Mesothelial cell of epicardium (in vitro differentiated cells): ENCODE results near the gene SLC45A1. TPM values are rescaled to one million over a fixed set of nuclear protein-coding genes. Genes with fewer than 3 reads are reported as not detected.
"Not testable (repeated sequence)": the region's sequence is repeated elsewhere in the genome, so short reads cannot be mapped to it uniquely, and the experiment has no call there.

Experiments used
- DNase-seq, 2 experiments: peaks; one replicate each; pipeline ENCODE4 v3.0.0; 2021; ENCODE audit warnings: low spot score in 2 of 2; ENCODE audit not compliant: unreplicated experiment in 2 of 2
- H3K27ac Mint-ChIP-seq: 2 replicates; pipeline ENCODE4 v1.8.0; 2021; ENCODE audit warnings: mixed read lengths
- H3K27me3 Mint-ChIP-seq: 2 replicates; pipeline ENCODE4 v1.8.0; 2021; ENCODE audit warnings: low read depth, mixed read lengths
- H3K36me3 Mint-ChIP-seq: 2 replicates; pipeline ENCODE4 v1.8.0; 2021; ENCODE audit warnings: mixed read lengths
- H3K4me1 Mint-ChIP-seq: 2 replicates; pipeline ENCODE4 v1.8.0; 2021; ENCODE audit warnings: mixed read lengths
- H3K4me3 Mint-ChIP-seq: 2 replicates; pipeline ENCODE4 v1.8.0; 2021; ENCODE audit warnings: mild to moderate bottlenecking, moderate library complexity, mixed read lengths
- H3K9me3 Mint-ChIP-seq: 2 replicates; pipeline ENCODE4 v1.8.0; 2021; ENCODE audit warnings: mixed read lengths
- total RNA-seq: library from RNA; stranded (reverse); gene quantifications from 3 replicates; pipeline ENCODE4 v1.2.1, GENCODE V29; 2021
- TF ChIP-seq, protein P1 (sequence below): fragments of 200-600 bp; sonication (generic); IDR thresholded peaks from one replicate; pipeline ENCODE4 v1.5.0; 2021; ENCODE audit warnings: antibody characterized with exemption; ENCODE audit not compliant: unreplicated experiment

The SLC45A1 gene
- total RNA-seq, 1 donor from 2014 or later = 4.9 TPM

DNA sequence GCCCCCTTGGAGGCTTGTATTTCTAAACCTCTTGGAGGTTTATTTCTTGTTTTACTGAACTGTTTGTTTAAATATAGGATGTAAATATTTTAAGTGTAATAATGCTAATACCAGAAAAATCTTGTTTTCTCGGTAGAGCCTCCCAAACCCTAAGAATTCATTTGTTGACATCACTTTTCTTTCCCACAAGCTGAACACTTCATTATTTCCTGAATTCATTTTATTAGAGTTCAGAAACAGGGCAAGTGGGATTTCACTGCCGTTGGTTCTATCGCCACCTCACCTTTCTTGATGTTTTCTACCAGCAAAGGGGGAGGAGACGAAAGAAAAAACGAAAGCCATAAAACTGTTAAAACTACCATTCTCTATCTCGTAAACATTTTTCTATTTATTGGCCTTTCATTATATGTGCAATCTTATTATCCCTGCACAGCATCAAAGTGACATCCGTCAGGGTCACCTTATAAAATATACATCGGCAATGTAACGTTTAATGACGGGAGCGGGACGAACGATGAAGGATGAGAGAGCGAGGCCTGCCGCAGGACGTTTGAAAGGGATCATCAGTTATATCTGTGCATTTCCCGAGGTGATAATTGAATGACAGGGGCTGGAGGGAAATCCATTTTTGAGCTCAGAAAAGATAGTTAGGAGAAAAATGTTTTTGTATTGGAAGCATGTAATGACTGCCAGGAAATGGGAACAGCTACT is 59.5 kb downstream of the SLC45A1 start:
- peaks cover 3% of the 10 kb centered on the region for H3K36me3 Mint-ChIP-seq
- H3K4me3 Mint-ChIP-seq = peak overlapping the region; percentile 6
- TF ChIP-seq, protein P1, sequence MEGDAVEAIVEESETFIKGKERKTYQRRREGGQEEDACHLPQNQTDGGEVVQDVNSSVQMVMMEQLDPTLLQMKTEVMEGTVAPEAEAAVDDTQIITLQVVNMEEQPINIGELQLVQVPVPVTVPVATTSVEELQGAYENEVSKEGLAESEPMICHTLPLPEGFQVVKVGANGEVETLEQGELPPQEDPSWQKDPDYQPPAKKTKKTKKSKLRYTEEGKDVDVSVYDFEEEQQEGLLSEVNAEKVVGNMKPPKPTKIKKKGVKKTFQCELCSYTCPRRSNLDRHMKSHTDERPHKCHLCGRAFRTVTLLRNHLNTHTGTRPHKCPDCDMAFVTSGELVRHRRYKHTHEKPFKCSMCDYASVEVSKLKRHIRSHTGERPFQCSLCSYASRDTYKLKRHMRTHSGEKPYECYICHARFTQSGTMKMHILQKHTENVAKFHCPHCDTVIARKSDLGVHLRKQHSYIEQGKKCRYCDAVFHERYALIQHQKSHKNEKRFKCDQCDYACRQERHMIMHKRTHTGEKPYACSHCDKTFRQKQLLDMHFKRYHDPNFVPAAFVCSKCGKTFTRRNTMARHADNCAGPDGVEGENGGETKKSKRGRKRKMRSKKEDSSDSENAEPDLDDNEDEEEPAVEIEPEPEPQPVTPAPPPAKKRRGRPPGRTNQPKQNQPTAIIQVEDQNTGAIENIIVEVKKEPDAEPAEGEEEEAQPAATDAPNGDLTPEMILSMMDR = no peak
- no peaks in the 10 kb centered on the region for H3K9me3 Mint-ChIP-seq
- peak overlapping the region; percentile 94 for H3K27ac Mint-ChIP-seq
- H3K4me1 Mint-ChIP-seq = peaks cover 79% of the 10 kb centered on the region
- H3K27me3 Mint-ChIP-seq = no peaks in the 10 kb centered on the region
- no peak for DNase-seq

DNA sequence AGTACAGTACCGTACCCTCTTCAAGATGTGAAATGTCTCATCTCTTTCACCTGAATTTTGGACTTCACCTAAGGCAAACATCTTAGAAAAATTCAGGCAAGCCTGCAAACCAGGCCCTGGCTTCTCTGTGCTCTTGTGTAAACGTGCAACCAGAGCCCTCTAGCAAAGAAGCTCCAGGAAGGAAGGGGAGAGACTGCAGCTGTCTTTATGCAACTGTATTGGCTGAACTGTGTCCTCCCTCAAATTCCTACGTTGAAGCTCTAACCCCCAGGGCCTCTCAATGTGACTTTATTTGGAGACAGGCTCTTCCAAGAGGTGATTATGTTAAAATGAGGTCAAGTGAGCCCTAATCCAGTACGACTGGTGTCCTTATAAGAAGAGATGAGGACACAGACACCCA is 60.3 kb downstream of the SLC45A1 start:
- H3K9me3 Mint-ChIP-seq = no peaks in the 10 kb centered on the region
- DNase-seq = no peak
- H3K4me3 Mint-ChIP-seq = no peak overlapping the region
- H3K27me3 Mint-ChIP-seq = no peaks in the 10 kb centered on the region
- peaks cover 74% of the 10 kb centered on the region for H3K4me1 Mint-ChIP-seq
- H3K36me3 Mint-ChIP-seq = peaks cover 3% of the 10 kb centered on the region
- TF ChIP-seq, protein P1 = no peak
- H3K27ac Mint-ChIP-seq = peak overlapping the region; percentile 94

DNA sequence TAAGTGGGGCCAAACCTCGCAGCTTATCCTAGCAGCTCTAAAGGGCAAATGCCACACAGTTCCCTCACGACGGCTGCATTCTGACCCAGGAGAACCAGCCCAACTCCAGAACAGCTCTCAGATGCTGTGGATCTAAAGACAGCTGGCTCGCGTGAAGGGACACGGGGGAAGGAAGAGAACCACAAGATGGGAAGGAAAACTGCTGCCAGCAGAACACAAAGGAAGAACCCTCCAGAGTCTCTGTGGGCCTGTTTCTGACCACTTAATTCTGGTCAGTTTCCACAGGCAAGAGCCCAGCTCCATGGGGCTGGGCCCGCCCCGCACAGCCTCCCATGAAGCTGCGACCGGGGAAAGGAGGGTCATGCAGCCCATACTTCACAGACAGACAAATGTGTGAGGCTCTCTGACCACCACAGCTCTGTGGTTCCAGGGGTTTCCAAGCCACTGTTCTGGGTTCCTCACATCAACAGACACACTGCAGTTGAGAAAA is 61.1 kb downstream of the SLC45A1 start:
- no peaks in the 10 kb centered on the region for H3K9me3 Mint-ChIP-seq
- H3K4me1 Mint-ChIP-seq = peaks cover 66% of the 10 kb centered on the region
- H3K27ac Mint-ChIP-seq = peak overlapping the region; percentile 94
- H3K36me3 Mint-ChIP-seq = peaks cover 3% of the 10 kb centered on the region
- H3K4me3 Mint-ChIP-seq = no peak overlapping the region
- TF ChIP-seq, protein P1 = no peak
- DNase-seq = no peak
- no peaks in the 10 kb centered on the region for H3K27me3 Mint-ChIP-seq

DNA sequence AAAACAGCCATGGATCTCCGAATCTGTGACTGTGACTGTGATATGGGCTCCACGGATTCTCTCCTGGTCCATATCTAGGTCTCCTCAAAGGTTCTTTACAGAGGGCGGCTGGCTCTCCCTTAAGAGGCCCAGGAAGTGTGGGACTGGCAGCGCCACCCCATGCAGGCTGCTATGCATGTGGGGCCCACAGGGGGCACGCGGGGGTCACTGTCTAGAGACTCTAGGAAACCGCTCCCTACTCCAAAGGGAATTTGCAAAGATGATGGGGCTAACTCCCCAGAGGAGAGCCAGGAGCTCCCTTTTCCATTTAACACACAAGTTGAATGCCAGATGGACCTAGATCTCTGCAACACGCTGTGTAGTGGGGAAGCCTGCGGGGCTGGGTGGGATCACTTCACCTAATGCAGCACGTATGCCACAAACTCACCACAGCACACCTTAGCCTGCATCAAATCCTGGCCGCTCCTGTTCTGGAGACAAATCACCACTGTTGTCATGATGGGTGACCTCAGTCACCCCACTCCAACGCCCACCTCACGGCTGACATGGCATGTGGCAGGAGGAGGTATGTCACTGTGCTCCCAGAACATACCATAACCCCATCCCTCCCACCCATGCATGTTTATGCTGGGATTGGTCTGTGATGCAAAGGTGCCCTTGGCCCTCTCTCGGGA is 61.7 kb downstream of the SLC45A1 start:
- Mint-ChIP-seq H3K4me3 (no peak overlapping the region), H3K27ac (peak overlapping the region; percentile 67), H3K27me3 (no peaks in the 10 kb centered on the region), H3K9me3 (no peaks in the 10 kb centered on the region), H3K4me1 (peaks cover 60% of the 10 kb centered on the region), H3K36me3 (peaks cover 3% of the 10 kb centered on the region)
- no peak for DNase-seq
- TF ChIP-seq, protein P1 = no peak

DNA sequence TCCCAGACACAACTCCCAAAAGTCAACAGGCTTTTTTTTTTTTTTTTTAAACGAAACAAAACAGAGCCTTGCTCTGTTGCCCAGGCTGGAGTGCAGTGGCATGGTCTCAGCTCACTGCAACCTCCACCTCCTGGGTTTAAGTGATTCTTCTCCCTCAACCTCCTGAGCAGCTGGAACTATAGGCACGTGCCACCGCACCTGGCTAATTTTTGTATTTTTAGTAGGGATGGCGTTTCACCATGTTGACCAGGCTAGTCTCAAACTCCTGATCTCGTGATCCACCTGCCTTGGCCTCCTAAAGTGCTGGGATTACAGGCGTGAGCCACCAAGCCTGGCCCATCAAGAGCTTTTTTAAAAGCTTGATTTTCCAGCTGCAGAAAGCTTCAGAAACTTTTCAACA is 62.4 kb downstream of the SLC45A1 start:
- not testable (repeated sequence) for H3K9me3 Mint-ChIP-seq, H3K36me3 Mint-ChIP-seq, DNase-seq, H3K27ac Mint-ChIP-seq, H3K27me3 Mint-ChIP-seq, H3K4me3 Mint-ChIP-seq
- peaks cover 55% of the 10 kb centered on the region for H3K4me1 Mint-ChIP-seq

DNA sequence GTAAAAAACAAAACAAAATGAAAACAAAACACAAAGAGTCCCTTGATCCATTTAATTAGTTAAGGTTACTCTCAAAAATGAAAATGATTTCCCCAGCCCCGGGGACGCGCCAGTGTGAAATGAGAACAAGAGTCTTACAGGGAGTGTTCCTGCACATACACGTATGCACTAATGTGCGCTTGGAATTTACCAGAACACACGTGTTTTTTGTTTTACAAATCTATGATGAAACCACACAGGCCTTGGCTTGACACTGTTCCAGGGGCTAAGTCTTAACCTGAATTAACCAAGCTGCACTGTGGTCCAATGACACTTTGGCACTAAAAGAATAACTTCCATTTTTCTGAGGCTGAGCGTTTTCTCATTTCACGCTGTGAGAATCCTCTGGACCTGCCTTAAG is 63.7 kb downstream of the SLC45A1 start:
- Mint-ChIP-seq H3K9me3 (no peaks in the 10 kb centered on the region), H3K27me3 (no peaks in the 10 kb centered on the region), H3K4me1 (peaks cover 54% of the 10 kb centered on the region), H3K4me3 (no peak overlapping the region), H3K27ac (peak overlapping the region; percentile 72), H3K36me3 (peaks cover 3% of the 10 kb centered on the region)
- TF ChIP-seq, protein P1 = no peak
- no peak for DNase-seq
